Panc1 (cell line): ENCODE measurements around the gene EIF4E2. TPM values are rescaled to one million over a fixed set of nuclear protein-coding genes. Genes with fewer than 3 reads are reported as not detected.

Source experiments
- ATAC-seq: fragments of 200-7000 bp; cut with Tn5 transposase; 2 replicates; pipeline ENCODE4 v1.9.1; 2020; ENCODE audit warnings: mild to moderate bottlenecking, moderate library complexity
- BruUV-seq: library from RNA; stranded (reverse); fragments of 400-500 nt; replicated peaks from 2 replicates; lab custom pipeline; 2021; lab: Mats Ljungman, UMichigan
- CTCF ChIA-PET: fragments of 300-600 bp; sonication (Branson Sonifier 250); formaldehyde crosslinking; loops from one replicate; lab custom pipeline; 2022; ENCODE audit warnings: antibody characterized with exemption; lab: Charles Lee
- POLR2A ChIA-PET: fragments of 300-600 bp; sonication (Branson Sonifier 250); formaldehyde crosslinking; loops from one replicate; lab custom pipeline; 2022; ENCODE audit warnings: antibody characterized with exemption; lab: Charles Lee
- DNase-seq: peaks from one replicate; pipeline ENCODE4 v3.0.0-alpha.2; 2010; ENCODE audit warnings: low read depth, low spot score
- H3K27ac ChIP-seq: 2 replicates; pipeline ENCODE4 v1.5.1; 2011; ENCODE audit warnings: mild to moderate bottlenecking, low read length, inconsistent platforms
- H3K27me3 ChIP-seq: fragments of 200-500 bp; sonication (Bioruptor generic); 2 replicates; pipeline ENCODE4 v1.6.0; 2014; ENCODE audit warnings: low read length, inconsistent platforms; ENCODE audit not compliant: control insufficient read depth, insufficient read depth
- H3K36me3 ChIP-seq: fragments of 200-500 bp; sonication (Bioruptor generic); 2 replicates; pipeline ENCODE4 v1.5.1; 2014; ENCODE audit warnings: inconsistent platforms, mild to moderate bottlenecking, low read length, moderate library complexity; ENCODE audit not compliant: control insufficient read depth, insufficient read depth
- H3K4me1 ChIP-seq: 2 replicates; pipeline ENCODE4 v1.5.1; 2011; ENCODE audit warnings: inconsistent platforms, mild to moderate bottlenecking, low read length, moderate library complexity; ENCODE audit not compliant: control insufficient read depth, insufficient read depth
- H3K4me3 ChIP-seq, 2 experiments: 2 replicates each; pipeline ENCODE4 v1.5.1; 2011 to 2012; ENCODE audit warnings: low read depth in 2 of 2, low read length in 2 of 2, mild to moderate bottlenecking in 2 of 2, inconsistent platforms in 1 of 2, moderate library complexity in 1 of 2
- H3K9me3 ChIP-seq: fragments of 200-500 bp; sonication (Bioruptor generic); 2 replicates; pipeline ENCODE4 v1.5.1; 2014; ENCODE audit warnings: low read depth, mild to moderate bottlenecking, inconsistent platforms, low read length, moderate library complexity; ENCODE audit not compliant: control insufficient read depth, insufficient read depth
- CTCF ChIP-seq: fragments of 450-650 bp; IDR thresholded peaks from 2 replicates; pipeline ENCODE4 v1.5.1; 2017; ENCODE audit warnings: mild to moderate bottlenecking
- in situ Hi-C: cut with HindIII; loops from 2 replicates; pipeline ENCODE4 v1.10.0; 2016; ENCODE audit warnings: low sequenced_read_pairs, low pct_unique_long_range_greater_than_20kb
- intact Hi-C: fragments of 100-400 bp; cut with micrococcal nuclease; formaldehyde crosslinking; loops from one replicate; pipeline ENCODE4 v1.10.0; 2022; ENCODE audit not compliant: unreplicated experiment
- total RNA-seq: library from RNA; stranded (reverse); gene quantifications from one replicate; pipeline ENCODE4 v1.2.1, GENCODE V29; 2021; ENCODE audit not compliant: unreplicated experiment

Gene EIF4E2
- total RNA-seq, 1 experiment from 2014 or later, result 84.0 TPM

- H3K36me3 ChIP-seq, result no peaks in the 10 kb centered on the region
- no peak overlapping the region for H3K4me3 ChIP-seq
- H3K27ac ChIP-seq, result no peak overlapping the region
- BruUV-seq, result no TSS peak
- TF ChIP-seq CTCF, result no peak
- in situ Hi-C loops, result no loop called here
- no peaks in the 10 kb centered on the region for H3K9me3 ChIP-seq
- ChIA-PET POLR2A (no interaction called here), CTCF (interaction anchor here (0.7 kb wide), 1 partner anchor 21 kb away, joined by 4 read pairs; no protein-coding TSS in a partner anchor)
- no peaks in the 10 kb centered on the region for H3K27me3 ChIP-seq
- peaks cover 24% of the 10 kb centered on the region for H3K4me1 ChIP-seq
- ATAC-seq (no peak), DNase-seq (no peak)
- intact Hi-C loops, result no loop called here
Measured at GRCh38 chr2:232615339-232615738, 64.8 kb downstream of the EIF4E2 start.

Other genes with a start within 250 kb of the EIF4E2 start
- 7.3 TPM for gene ALPP, start 171.9 kb upstream of the EIF4E2 start, total RNA-seq
- gene ALPG, start 143.8 kb upstream of the EIF4E2 start, total RNA-seq, result 65.3 TPM
- gene ALPI, start 94.5 kb upstream of the EIF4E2 start, total RNA-seq, result not detected
- gene ECEL1, start 62.9 kb upstream of the EIF4E2 start, total RNA-seq, result 2.9 TPM
- 0.18 TPM for gene PRSS56, start 30.3 kb upstream of the EIF4E2 start, total RNA-seq
- gene CHRND, start 24.5 kb upstream of the EIF4E2 start, total RNA-seq, result not detected
- gene CHRNG, start 11.0 kb upstream of the EIF4E2 start, total RNA-seq, result not detected
- 5.1 TPM for gene TIGD1, start 132 bp upstream of the EIF4E2 start, total RNA-seq
- gene EFHD1, start 82.9 kb downstream of the EIF4E2 start, total RNA-seq, result 73.5 TPM
- gene GIGYF2, start 146.6 kb downstream of the EIF4E2 start, total RNA-seq, result 68.3 TPM
- 1.1 TPM for gene KCNJ13, start 225.9 kb downstream of the EIF4E2 start, total RNA-seq